ENCODE measurements around the gene POGZ. TPM values are rescaled to one million over a fixed set of nuclear protein-coding genes. Genes with fewer than 3 reads are reported as not detected.

POGZ gene
- total RNA-seq, 1 donor from 2014 or later, result 146 TPM

- Mint-ChIP-seq H3K4me3 (ENCODE audit: unreplicated experiment) (no peak overlapping the region), H3K4me1 (ENCODE audit: low read depth, unreplicated experiment) (no peaks in the 10 kb centered on the region), H3K9me3 (ENCODE audit: unreplicated experiment) (peaks cover 4% of the 10 kb centered on the region), H3K27ac (ENCODE audit: unreplicated experiment) (no peak overlapping the region), H3K36me3 (ENCODE audit: unreplicated experiment) (peaks cover 10% of the 10 kb centered on the region), H3K27me3 (ENCODE audit: unreplicated experiment) (peaks cover 3% of the 10 kb centered on the region)
- TF ChIP-seq CTCF (IDR thresholded peaks at IDR 0.05; ENCODE audit: partially characterized antibody, unreplicated experiment), result no peak
- no peak for DNase-seq
Observed at GRCh38 chr1:151356696-151357095, 102.6 kb downstream of the POGZ start.

Other genes starting within 250 kb of the POGZ start
- 250 TPM for gene PSMD4, start 204.8 kb downstream of the POGZ start, total RNA-seq (ENCODE audit: unreplicated experiment)
- gene ZNF687, start 177.2 kb downstream of the POGZ start, total RNA-seq (ENCODE audit: unreplicated experiment), result 34.4 TPM
- gene PI4KB, start 132.1 kb downstream of the POGZ start, total RNA-seq (ENCODE audit: unreplicated experiment), result 68.7 TPM
- gene RFX5, start 112.2 kb downstream of the POGZ start, total RNA-seq (ENCODE audit: unreplicated experiment), result 64.4 TPM
- gene SELENBP1, start 86.8 kb downstream of the POGZ start, total RNA-seq (ENCODE audit: unreplicated experiment), result 2.9 TPM
- gene PSMB4, start 59.9 kb downstream of the POGZ start, total RNA-seq (ENCODE audit: unreplicated experiment), result 234 TPM
- 2.0 TPM for gene CGN, start 51.9 kb upstream of the POGZ start, total RNA-seq (ENCODE audit: unreplicated experiment)
- gene TUFT1, start 80.8 kb upstream of the POGZ start, total RNA-seq (ENCODE audit: unreplicated experiment), result 7.0 TPM
- gene SNX27, start 152.6 kb upstream of the POGZ start, total RNA-seq (ENCODE audit: unreplicated experiment), result 39.3 TPM